Natural killer cell (primary cell): ENCODE data around the gene FAM171A2. TPM values are rescaled to one million over a fixed set of nuclear protein-coding genes. Genes with fewer than 3 reads are reported as not detected.

ENCODE experiments used
- ATAC-seq, 3 donors: fragments of 150-1000 bp in 2 of 3; fragments of 200-7000 bp in 1 of 3; cut with Tn5 transposase; 1 replicate in 1 of 3; 2 replicates in 2 of 3; pipeline ENCODE4 v1.10.0; 2021; ENCODE audit warnings: mild to moderate bottlenecking in 2 of 3, moderate library complexity in 2 of 3
- DNase-seq, 2 donors: peaks; one replicate each; pipeline versions ENCODE4 v3.0.0 to v3.0.0-alpha.2; 2013 to 2021; ENCODE audit warnings: mixed read lengths in 1 of 2
- H3K27ac ChIP-seq: one replicate; pipeline ENCODE4 v1.5.1; 2013; ENCODE audit warnings: mild to moderate bottlenecking, low read length
- H3K27me3 ChIP-seq: one replicate; pipeline ENCODE4 v1.6.1; 2013; ENCODE audit warnings: low read length; ENCODE audit not compliant: control insufficient read depth, insufficient read depth
- H3K36me3 ChIP-seq: one replicate; pipeline ENCODE4 v1.6.1; 2013; ENCODE audit warnings: low read length; ENCODE audit not compliant: control insufficient read depth, insufficient read depth
- H3K4me1 ChIP-seq: one replicate; pipeline ENCODE4 v1.6.1; 2013; ENCODE audit warnings: low read length; ENCODE audit not compliant: control insufficient read depth, insufficient read depth
- H3K4me3 ChIP-seq: one replicate; pipeline ENCODE4 v1.5.1; 2013; ENCODE audit warnings: low read length
- H3K9me3 ChIP-seq: one replicate; pipeline ENCODE4 v1.6.1; 2013; ENCODE audit warnings: low read length; ENCODE audit not compliant: control insufficient read depth, insufficient read depth
- H3K27ac Mint-ChIP-seq, 2 donors: one replicate each; pipeline ENCODE4 v1.8.0; 2022; ENCODE audit warnings: mild to moderate bottlenecking in 2 of 2, mixed read lengths in 2 of 2, moderate library complexity in 1 of 2
- H3K27me3 Mint-ChIP-seq, 2 donors: one replicate each; pipeline ENCODE4 v1.8.0; 2022; ENCODE audit warnings: low read depth in 2 of 2, mixed read lengths in 2 of 2
- H3K36me3 Mint-ChIP-seq: one replicate; pipeline ENCODE4 v1.8.0; 2022; ENCODE audit warnings: mixed read lengths
- H3K4me1 Mint-ChIP-seq, 2 donors: one replicate each; pipeline ENCODE4 v1.8.0; 2022; ENCODE audit warnings: mixed read lengths in 2 of 2
- H3K4me3 Mint-ChIP-seq: one replicate; pipeline ENCODE4 v1.8.0; 2022; ENCODE audit warnings: mild to moderate bottlenecking, moderate library complexity, mixed read lengths
- H3K9me3 Mint-ChIP-seq, 2 donors: one replicate each; pipeline ENCODE4 v1.8.0; 2022; ENCODE audit warnings: mixed read lengths in 2 of 2
- WGBS: methylation state at CpG from one replicate; pipeline ENCODE4 v1.1.7; 2013; ENCODE audit warnings: missing lambda C conversion rate; ENCODE audit not compliant: insufficient coverage; 5-methylcytosine and 5-hydroxymethylcytosine counted together
- intact Hi-C: fragments of 100-400 bp; cut with micrococcal nuclease; formaldehyde crosslinking; loops from one replicate; pipeline ENCODE4 v1.14.2; 2022
- total RNA-seq, 4 donors: library from RNA; stranded (reverse); fragments of 120-200 nt in 1 of 4; gene quantifications; one replicate each; pipeline versions ENCODE4 v1.2.3 to v1.2.4, GENCODE V29; 2013 to 2022
- TF ChIP-seq, protein P1 (sequence below): fragments of 200-600 bp; IDR thresholded peaks from one replicate; pipeline ENCODE4 v1.8.0; 2022; ENCODE audit warnings: antibody characterized with exemption

FAM171A2 gene
- total RNA-seq, 3 donors from 2014 or later (not counting 1 experiment from before 2014, with no cell fraction given) = 0.20 to 0.43 (median 0.24) TPM

GRCh38 chr17:44338702-44339101 lies 25.0 kb downstream of the FAM171A2 start:
- no peak for DNase-seq
- peaks cover 3% of the 10 kb centered on the region for H3K4me1 ChIP-seq
- intact Hi-C loops = no loop called here
- H3K36me3 Mint-ChIP-seq = no peaks in the 10 kb centered on the region
- H3K4me3 ChIP-seq = no peak overlapping the region
- peaks cover 14 to 20% of the 10 kb centered on the region in 2 donors for H3K27me3 Mint-ChIP-seq
- no peaks in the 10 kb centered on the region for H3K4me1 Mint-ChIP-seq
- ATAC-seq = peak in 1 of 3 donors; percentile 46
- TF ChIP-seq, protein P1, sequence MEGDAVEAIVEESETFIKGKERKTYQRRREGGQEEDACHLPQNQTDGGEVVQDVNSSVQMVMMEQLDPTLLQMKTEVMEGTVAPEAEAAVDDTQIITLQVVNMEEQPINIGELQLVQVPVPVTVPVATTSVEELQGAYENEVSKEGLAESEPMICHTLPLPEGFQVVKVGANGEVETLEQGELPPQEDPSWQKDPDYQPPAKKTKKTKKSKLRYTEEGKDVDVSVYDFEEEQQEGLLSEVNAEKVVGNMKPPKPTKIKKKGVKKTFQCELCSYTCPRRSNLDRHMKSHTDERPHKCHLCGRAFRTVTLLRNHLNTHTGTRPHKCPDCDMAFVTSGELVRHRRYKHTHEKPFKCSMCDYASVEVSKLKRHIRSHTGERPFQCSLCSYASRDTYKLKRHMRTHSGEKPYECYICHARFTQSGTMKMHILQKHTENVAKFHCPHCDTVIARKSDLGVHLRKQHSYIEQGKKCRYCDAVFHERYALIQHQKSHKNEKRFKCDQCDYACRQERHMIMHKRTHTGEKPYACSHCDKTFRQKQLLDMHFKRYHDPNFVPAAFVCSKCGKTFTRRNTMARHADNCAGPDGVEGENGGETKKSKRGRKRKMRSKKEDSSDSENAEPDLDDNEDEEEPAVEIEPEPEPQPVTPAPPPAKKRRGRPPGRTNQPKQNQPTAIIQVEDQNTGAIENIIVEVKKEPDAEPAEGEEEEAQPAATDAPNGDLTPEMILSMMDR = no peak
- 49% methylated on average over 6 of the region's 6 CpGs for WGBS
- no peaks in the 10 kb centered on the region for H3K9me3 ChIP-seq
- no peak overlapping the region for H3K4me3 Mint-ChIP-seq
- no peak overlapping the region for H3K27ac Mint-ChIP-seq
- no peaks in the 10 kb centered on the region for H3K36me3 ChIP-seq
- H3K9me3 Mint-ChIP-seq = no peaks in the 10 kb centered on the region
- no peaks in the 10 kb centered on the region for H3K27me3 ChIP-seq
- H3K27ac ChIP-seq = no peak overlapping the region

DNA sequence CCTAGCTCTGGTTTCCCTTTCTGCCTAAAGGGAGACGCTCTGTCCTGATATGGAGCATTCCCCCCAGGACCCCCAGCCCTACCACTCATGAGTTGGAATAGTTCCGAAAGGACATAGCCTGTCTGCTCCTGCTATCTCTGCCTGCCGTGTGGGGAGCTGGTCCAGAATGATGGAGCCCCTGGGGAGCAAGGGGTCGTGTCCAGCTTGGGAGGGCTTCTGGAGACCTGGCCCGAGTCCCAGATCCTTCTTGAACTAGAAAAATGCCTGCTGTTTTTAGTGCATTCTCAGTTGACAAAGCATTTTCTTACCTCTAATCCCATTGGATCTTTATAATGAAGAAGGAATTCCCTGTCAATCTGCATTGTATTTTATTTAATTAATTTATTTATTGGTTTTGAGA lies 27.7 kb downstream of the FAM171A2 start:
- DNase-seq (no peak), ATAC-seq (no peak)
- TF ChIP-seq, protein P1 = no peak
- peaks cover 7% of the 10 kb centered on the region for H3K4me1 ChIP-seq
- Mint-ChIP-seq H3K9me3 (no peaks in the 10 kb centered on the region), H3K27ac (no peak overlapping the region), H3K4me3 (no peak overlapping the region), H3K36me3 (no peaks in the 10 kb centered on the region), H3K4me1 (peaks cover 5 to 6% of the 10 kb centered on the region in 2 donors), H3K27me3 (peaks cover 0 to under 1% of the 10 kb centered on the region in 2 donors)
- H3K9me3 ChIP-seq = no peaks in the 10 kb centered on the region
- H3K36me3 ChIP-seq = no peaks in the 10 kb centered on the region
- WGBS = 71% methylated on average over 5 of the region's 5 CpGs
- H3K27ac ChIP-seq = no peak overlapping the region
- H3K4me3 ChIP-seq = no peak overlapping the region
- intact Hi-C loops = no loop called here
- H3K27me3 ChIP-seq = no peaks in the 10 kb centered on the region

- Mint-ChIP-seq H3K4me1 (peaks cover 5 to 6% of the 10 kb centered on the region in 2 donors), H3K4me3 (no peak overlapping the region), H3K27ac (no peak overlapping the region), H3K9me3 (no peaks in the 10 kb centered on the region), H3K36me3 (no peaks in the 10 kb centered on the region), H3K27me3 (no peaks in the 10 kb centered on the region)
- no peak overlapping the region for H3K4me3 ChIP-seq
- no peak for ATAC-seq
- H3K27me3 ChIP-seq = no peaks in the 10 kb centered on the region
- peaks cover 9% of the 10 kb centered on the region for H3K4me1 ChIP-seq
- no peaks in the 10 kb centered on the region for H3K36me3 ChIP-seq
- TF ChIP-seq, protein P1 = no peak
- WGBS = 76% methylated on average over 3 of the region's 3 CpGs
- no peak overlapping the region for H3K27ac ChIP-seq
- H3K9me3 ChIP-seq = no peaks in the 10 kb centered on the region
- DNase-seq = no peak
- intact Hi-C loops = no loop called here
Measured at GRCh38 chr17:44335564-44335963, 28.1 kb downstream of the FAM171A2 start.

DNA sequence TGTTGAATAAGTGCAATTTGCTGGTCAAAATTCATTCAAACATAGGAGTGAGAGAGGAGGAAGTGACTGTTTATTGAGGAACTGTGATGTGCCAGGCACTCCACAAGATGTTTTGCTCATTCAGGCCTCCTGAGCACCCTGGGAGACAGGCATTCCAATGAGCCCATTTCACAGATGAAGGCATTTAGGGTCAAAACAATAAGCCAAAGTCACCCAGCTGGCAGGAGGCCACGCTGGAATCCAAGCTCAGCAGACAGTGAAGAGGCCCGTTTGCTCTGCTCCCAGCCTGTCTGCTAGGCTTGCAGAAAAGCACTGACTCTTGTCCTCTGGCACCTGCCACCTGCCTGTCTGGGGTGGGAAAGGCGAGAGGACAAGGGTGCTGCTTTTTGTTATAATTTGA lies 28.9 kb downstream of the FAM171A2 start:
- no peaks in the 10 kb centered on the region for H3K27me3 ChIP-seq
- H3K36me3 ChIP-seq = no peaks in the 10 kb centered on the region
- ATAC-seq (no peak), DNase-seq (no peak)
- Mint-ChIP-seq H3K27ac (no peak overlapping the region), H3K4me3 (no peak overlapping the region), H3K27me3 (no peaks in the 10 kb centered on the region), H3K4me1 (peaks cover 5 to 6% of the 10 kb centered on the region in 2 donors), H3K9me3 (no peaks in the 10 kb centered on the region), H3K36me3 (no peaks in the 10 kb centered on the region)
- no peaks in the 10 kb centered on the region for H3K9me3 ChIP-seq
- intact Hi-C loops = no loop called here
- no peak overlapping the region for H3K27ac ChIP-seq
- H3K4me3 ChIP-seq = no peak overlapping the region
- 65% methylated on average over 3 of the region's 3 CpGs for WGBS
- TF ChIP-seq, protein P1 = no peak
- peaks cover 9% of the 10 kb centered on the region for H3K4me1 ChIP-seq
